ENCODE data around the gene XG. TPM values are rescaled to one million over a fixed set of nuclear protein-coding genes. Genes with fewer than 3 reads are reported as not detected.

XG gene
- total and polyA plus RNA-seq, 2 of the 4 experiments (the other 2 are of a cell fraction): under 0.01 TPM; not detected in 1

DNA sequence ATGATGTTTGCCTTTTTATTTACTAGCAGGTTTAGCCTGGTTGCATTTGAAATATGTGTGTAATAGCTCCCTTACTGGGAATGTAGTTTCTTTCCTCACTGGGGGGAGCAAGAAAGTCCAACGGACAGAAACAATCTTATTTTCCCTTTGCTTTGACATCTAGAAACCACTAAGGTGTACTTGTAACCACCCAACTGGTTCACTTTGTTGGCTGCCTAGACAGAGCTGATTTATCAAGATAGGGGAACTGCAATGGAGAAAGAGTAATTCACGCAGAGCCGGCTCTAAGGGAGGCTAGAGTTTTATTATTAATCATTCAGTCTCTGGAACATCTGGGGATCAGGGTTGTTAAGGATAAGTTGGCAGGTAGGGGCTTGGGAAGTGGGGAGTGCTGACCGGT, 30.3 kb downstream of the XG start:
- TF ChIP-seq MXI1 (IDR thresholded peaks at IDR 0.05; ENCODE audit: borderline replicate concordance, low read depth, low read length): no peak
- TF ChIP-seq CHD1 (IDR thresholded peaks at IDR 0.05; ENCODE audit: low read depth, low read length): no peak
- TF ChIP-seq FOS (IDR thresholded peaks at IDR 0.05; ENCODE audit: low read depth, low read length): no peak
- TF ChIP-seq, protein P1, sequence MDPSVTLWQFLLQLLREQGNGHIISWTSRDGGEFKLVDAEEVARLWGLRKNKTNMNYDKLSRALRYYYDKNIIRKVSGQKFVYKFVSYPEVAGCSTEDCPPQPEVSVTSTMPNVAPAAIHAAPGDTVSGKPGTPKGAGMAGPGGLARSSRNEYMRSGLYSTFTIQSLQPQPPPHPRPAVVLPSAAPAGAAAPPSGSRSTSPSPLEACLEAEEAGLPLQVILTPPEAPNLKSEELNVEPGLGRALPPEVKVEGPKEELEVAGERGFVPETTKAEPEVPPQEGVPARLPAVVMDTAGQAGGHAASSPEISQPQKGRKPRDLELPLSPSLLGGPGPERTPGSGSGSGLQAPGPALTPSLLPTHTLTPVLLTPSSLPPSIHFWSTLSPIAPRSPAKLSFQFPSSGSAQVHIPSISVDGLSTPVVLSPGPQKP (IDR thresholded peaks at IDR 0.05; ENCODE audit: borderline replicate concordance, low read depth, low read length): no peak
- TF ChIP-seq, protein P2, sequence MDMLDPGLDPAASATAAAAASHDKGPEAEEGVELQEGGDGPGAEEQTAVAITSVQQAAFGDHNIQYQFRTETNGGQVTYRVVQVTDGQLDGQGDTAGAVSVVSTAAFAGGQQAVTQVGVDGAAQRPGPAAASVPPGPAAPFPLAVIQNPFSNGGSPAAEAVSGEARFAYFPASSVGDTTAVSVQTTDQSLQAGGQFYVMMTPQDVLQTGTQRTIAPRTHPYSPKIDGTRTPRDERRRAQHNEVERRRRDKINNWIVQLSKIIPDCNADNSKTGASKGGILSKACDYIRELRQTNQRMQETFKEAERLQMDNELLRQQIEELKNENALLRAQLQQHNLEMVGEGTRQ (IDR thresholded peaks at IDR 0.05; ENCODE audit: low read depth, low read length): no peak
- TF ChIP-seq POLR2A (IDR thresholded peaks at IDR 0.05; ENCODE audit: low read depth, low read length): no peak
- TF ChIP-seq RFX5 (IDR thresholded peaks at IDR 0.05; ENCODE audit: low read depth, low read length): no peak
- no peak for TF ChIP-seq RAD21 (IDR thresholded peaks at IDR 0.05; ENCODE audit: low read length)
- TF ChIP-seq NFE2L2 (IDR thresholded peaks at IDR 0.05; ENCODE audit: low read depth, low read length): no peak
- no peak for TF ChIP-seq BHLHE40 (IDR thresholded peaks at IDR 0.05; ENCODE audit: low read depth, low read length)
- TF ChIP-seq RCOR1 (IDR thresholded peaks at IDR 0.05; ENCODE audit: insufficient replicate concordance, low read length): no peak
- TF ChIP-seq MAFK (IDR thresholded peaks at IDR 0.05; ENCODE audit: low read depth, low read length): no peak
- no peak for TF ChIP-seq SMC3 (IDR thresholded peaks at IDR 0.05; ENCODE audit: low read depth, low read length)
- TF ChIP-seq MAZ (IDR thresholded peaks at IDR 0.05; ENCODE audit: borderline replicate concordance, low read depth, low read length): no peak
- H3K4me3 ChIP-seq (ENCODE audit: insufficient read depth, low read depth, low read length): no peak overlapping the region
- dilution Hi-C loops (cut with HindIII; ENCODE audit: low sequenced_read_pairs, unreplicated experiment): no loop called here
- H3K27me3 ChIP-seq (ENCODE audit: control insufficient read depth, insufficient read depth, low read length): peaks cover 5% of the 10 kb centered on the region; the same call in 1 of the 2 replicates
- no peak overlapping the region for H3K18ac ChIP-seq (ENCODE audit: low read depth, low read length)
- no peak overlapping the region for H3K4ac ChIP-seq (ENCODE audit: low read depth, low read length)
- H3K27ac ChIP-seq (ENCODE audit: insufficient read depth, low read length): no peak overlapping the region
- no TSS peak for BruUV-seq (replicated peaks)
- H4K91ac ChIP-seq (ENCODE audit: insufficient read depth, low read depth, low read length): no peak overlapping the region
- no peak overlapping the region for H3K56ac ChIP-seq (ENCODE audit: extremely low read depth, insufficient read depth, low read length)
- in situ Hi-C loops (cut with MboI; ENCODE audit: low sequenced_read_pairs): no loop called here
- H2AK9ac ChIP-seq (replicated peaks; ENCODE audit: low read depth, low read length, poor library complexity): no peak overlapping the region
- no peaks in the 10 kb centered on the region for H3K9me1 ChIP-seq (ENCODE audit: insufficient read depth, low read length)
- no peaks in the 10 kb centered on the region for H3K9me3 ChIP-seq (ENCODE audit: control insufficient read depth, insufficient read depth, low read length)
- H2AFZ ChIP-seq (replicated peaks; ENCODE audit: low read length, poor library complexity): no peak overlapping the region
- H4K20me1 ChIP-seq (ENCODE audit: insufficient read depth, low read length): no peaks in the 10 kb centered on the region
- H3K23ac ChIP-seq (ENCODE audit: low read depth, low read length): no peak overlapping the region
- no peak overlapping the region for H3K9ac ChIP-seq (ENCODE audit: low read depth, low read length)
- intact Hi-C loops (cut with micrococcal nuclease): no loop called here
- ChIA-PET POLR2A (ENCODE audit: unreplicated experiment) (no interaction called here), CTCF (no interaction called here)
- H2BK20ac ChIP-seq (ENCODE audit: low read depth, low read length): no peak overlapping the region
- H3K4me2 ChIP-seq (ENCODE audit: low read depth, low read length): no peak overlapping the region
- no peak overlapping the region for H2BK5ac ChIP-seq (ENCODE audit: low read depth, low read length, poor library complexity, severe bottlenecking)
- no peaks in the 10 kb centered on the region for H3K4me1 ChIP-seq (ENCODE audit: control insufficient read depth, insufficient read depth, low read length)
- H3K14ac ChIP-seq (replicated peaks; ENCODE audit: low read depth, low read length): no peak overlapping the region
- no peak for DNase-seq
- H2AK5ac ChIP-seq (ENCODE audit: low read depth, low read length): no peak overlapping the region
- no peak overlapping the region for H4K5ac ChIP-seq (ENCODE audit: low read depth, low read length)
- no peak overlapping the region for H2BK15ac ChIP-seq (ENCODE audit: low read depth, low read length)
- H3K79me1 ChIP-seq (ENCODE audit: low read depth in 1 of 2, low read length in 2 of 2): no peaks in the 10 kb centered on the region
- H3K36me3 ChIP-seq (ENCODE audit: control insufficient read depth, insufficient read depth, low read length): no peaks in the 10 kb centered on the region
- no peak for ATAC-seq (ENCODE audit: low read depth)
- WGBS, 2 experiments (ENCODE audit: extremely low coverage in 2 of 2, insufficient read length in 1 of 2): 33% methylated on average over 3 of the region's 4 CpGs; no CpG with 5 or more reads in 1 of the 2 experiments
- H4K8ac ChIP-seq (ENCODE audit: low read depth in 2 of 2, low read length in 2 of 2): no peak overlapping the region
- H2BK120ac ChIP-seq (ENCODE audit: low read depth, low read length): no peak overlapping the region

Measured in IMR-90 (cell line).